A673 (cell line): Measurements from ENCODE around the gene RNF220. TPM values are rescaled to one million over a fixed set of nuclear protein-coding genes. Genes with fewer than 3 reads are reported as not detected.

Experiments used
- BruUV-seq: library from RNA; stranded (reverse); fragments of 400-500 nt; replicated peaks from 2 replicates; lab custom pipeline; 2021; lab: Mats Ljungman, UMichigan
- CTCF ChIA-PET: fragments of 300-600 bp; sonication (Branson Sonifier 250); formaldehyde crosslinking; loops from one replicate; lab custom pipeline; 2022; ENCODE audit warnings: antibody characterized with exemption; lab: Charles Lee
- POLR2A ChIA-PET: fragments of 300-600 bp; sonication (Branson Sonifier 250); formaldehyde crosslinking; loops from one replicate; lab custom pipeline; 2022; ENCODE audit warnings: antibody characterized with exemption; ENCODE audit not compliant: low non-redundant PET; lab: Charles Lee
- DNase-seq: peaks from one replicate; pipeline ENCODE4 v3.0.0-alpha.2; 2015; ENCODE audit warnings: low spot score
- H3K27ac ChIP-seq: fragments of 200-600 bp; sonication (generic); 2 replicates; pipeline ENCODE4 v1.5.1; 2016; ENCODE audit warnings: mixed run types, low read depth, mild to moderate bottlenecking, mixed read lengths, antibody characterized with exemption, low read length; ENCODE audit not compliant: poor library complexity, severe bottlenecking
- H3K27me3 ChIP-seq: fragments of 200-600 bp; sonication (generic); replicated peaks from 2 replicates; pipeline ENCODE4 v1.6.1; 2017; ENCODE audit warnings: mixed run types, low read depth, mild to moderate bottlenecking, mixed read lengths, antibody characterized with exemption, low read length; ENCODE audit not compliant: insufficient read depth, poor library complexity
- H3K36me3 ChIP-seq: fragments of 200-600 bp; sonication (generic); 2 replicates; pipeline ENCODE4 v1.6.1; 2016; ENCODE audit warnings: mixed run types, mild to moderate bottlenecking, mixed read lengths, antibody characterized with exemption, low read length; ENCODE audit not compliant: insufficient read depth, poor library complexity, severe bottlenecking
- H3K4me1 ChIP-seq: fragments of 200-600 bp; sonication (generic); 2 replicates; pipeline ENCODE4 v1.6.1; 2017; ENCODE audit warnings: mixed run types, mild to moderate bottlenecking, mixed read lengths, antibody characterized with exemption, low read length; ENCODE audit not compliant: insufficient read depth, poor library complexity, severe bottlenecking
- H3K4me3 ChIP-seq: fragments of 200-600 bp; sonication (generic); 2 replicates; pipeline ENCODE4 v1.5.1; 2016; ENCODE audit warnings: low read depth, mixed run types, mild to moderate bottlenecking, mixed read lengths, low read length; ENCODE audit not compliant: poor library complexity, severe bottlenecking
- H3K9me3 ChIP-seq: fragments of 200-600 bp; sonication (generic); 2 replicates; pipeline ENCODE4 v1.6.1; 2016; ENCODE audit warnings: mixed run types, low read depth, mild to moderate bottlenecking, mixed read lengths, antibody characterized with exemption, low read length; ENCODE audit not compliant: poor library complexity, severe bottlenecking
- EZH2 ChIP-seq: fragments of 200-600 bp; sonication (generic); IDR thresholded peaks from 2 replicates; pipeline ENCODE4 v1.6.1; 2017; ENCODE audit warnings: borderline replicate concordance, low read depth, mild to moderate bottlenecking, mixed read lengths, antibody characterized with exemption, low read length; ENCODE audit not compliant: poor library complexity, severe bottlenecking
- intact Hi-C: fragments of 100-400 bp; cut with micrococcal nuclease; formaldehyde crosslinking; loops from one replicate; pipeline ENCODE4 v1.10.0; 2022; ENCODE audit not compliant: unreplicated experiment
- total RNA-seq: library from RNA; stranded (reverse); gene quantifications from 2 replicates; pipeline ENCODE4 v1.2.3, GENCODE V29; 2021
- TF ChIP-seq, protein P1 (sequence below): fragments of 300-800, 200-600 bp; sonication (generic); conservative IDR thresholded peaks from 2 replicates; pipeline ENCODE4 v1.5.1; 2017; ENCODE audit warnings: low read depth, mild to moderate bottlenecking, antibody characterized with exemption, low read length, moderate library complexity, mixed read lengths

RNF220 gene
- total RNA-seq, 1 experiment from 2014 or later, result 80.6 TPM

DNA sequence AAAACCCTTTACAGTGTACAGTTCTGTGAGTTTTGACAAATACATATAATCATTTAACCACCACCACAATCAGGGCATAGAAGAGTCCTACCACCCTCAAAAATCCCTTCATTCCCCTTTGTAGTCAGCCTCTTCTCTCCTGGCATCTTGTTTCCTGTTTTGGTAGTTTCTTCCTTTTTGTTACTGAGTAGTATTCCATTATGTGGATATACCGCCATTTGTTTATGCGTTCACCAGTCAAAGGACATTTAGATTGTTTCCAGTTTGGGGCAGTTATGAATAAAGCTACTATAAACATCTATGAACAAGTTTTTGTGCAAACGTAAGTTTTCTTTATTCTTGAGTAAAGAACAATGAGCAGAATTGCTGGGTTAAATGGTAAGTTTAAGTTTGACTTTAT lies 49.6 kb downstream of the RNF220 start:
- Histone ChIP-seq H3K4me1 (no peaks in the 10 kb centered on the region), H3K4me3 (no peak overlapping the region), H3K27me3 (no peaks in the 10 kb centered on the region), H3K36me3 (no peaks in the 10 kb centered on the region), H3K27ac (no peak overlapping the region), H3K9me3 (no peaks in the 10 kb centered on the region)
- no TSS peak for BruUV-seq
- TF ChIP-seq, protein P1, sequence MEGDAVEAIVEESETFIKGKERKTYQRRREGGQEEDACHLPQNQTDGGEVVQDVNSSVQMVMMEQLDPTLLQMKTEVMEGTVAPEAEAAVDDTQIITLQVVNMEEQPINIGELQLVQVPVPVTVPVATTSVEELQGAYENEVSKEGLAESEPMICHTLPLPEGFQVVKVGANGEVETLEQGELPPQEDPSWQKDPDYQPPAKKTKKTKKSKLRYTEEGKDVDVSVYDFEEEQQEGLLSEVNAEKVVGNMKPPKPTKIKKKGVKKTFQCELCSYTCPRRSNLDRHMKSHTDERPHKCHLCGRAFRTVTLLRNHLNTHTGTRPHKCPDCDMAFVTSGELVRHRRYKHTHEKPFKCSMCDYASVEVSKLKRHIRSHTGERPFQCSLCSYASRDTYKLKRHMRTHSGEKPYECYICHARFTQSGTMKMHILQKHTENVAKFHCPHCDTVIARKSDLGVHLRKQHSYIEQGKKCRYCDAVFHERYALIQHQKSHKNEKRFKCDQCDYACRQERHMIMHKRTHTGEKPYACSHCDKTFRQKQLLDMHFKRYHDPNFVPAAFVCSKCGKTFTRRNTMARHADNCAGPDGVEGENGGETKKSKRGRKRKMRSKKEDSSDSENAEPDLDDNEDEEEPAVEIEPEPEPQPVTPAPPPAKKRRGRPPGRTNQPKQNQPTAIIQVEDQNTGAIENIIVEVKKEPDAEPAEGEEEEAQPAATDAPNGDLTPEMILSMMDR, result no peak
- TF ChIP-seq EZH2, result no peak
- no peak for DNase-seq
- ChIA-PET CTCF (no interaction called here), POLR2A (no interaction called here)
- intact Hi-C loops, result no loop called here

DNA sequence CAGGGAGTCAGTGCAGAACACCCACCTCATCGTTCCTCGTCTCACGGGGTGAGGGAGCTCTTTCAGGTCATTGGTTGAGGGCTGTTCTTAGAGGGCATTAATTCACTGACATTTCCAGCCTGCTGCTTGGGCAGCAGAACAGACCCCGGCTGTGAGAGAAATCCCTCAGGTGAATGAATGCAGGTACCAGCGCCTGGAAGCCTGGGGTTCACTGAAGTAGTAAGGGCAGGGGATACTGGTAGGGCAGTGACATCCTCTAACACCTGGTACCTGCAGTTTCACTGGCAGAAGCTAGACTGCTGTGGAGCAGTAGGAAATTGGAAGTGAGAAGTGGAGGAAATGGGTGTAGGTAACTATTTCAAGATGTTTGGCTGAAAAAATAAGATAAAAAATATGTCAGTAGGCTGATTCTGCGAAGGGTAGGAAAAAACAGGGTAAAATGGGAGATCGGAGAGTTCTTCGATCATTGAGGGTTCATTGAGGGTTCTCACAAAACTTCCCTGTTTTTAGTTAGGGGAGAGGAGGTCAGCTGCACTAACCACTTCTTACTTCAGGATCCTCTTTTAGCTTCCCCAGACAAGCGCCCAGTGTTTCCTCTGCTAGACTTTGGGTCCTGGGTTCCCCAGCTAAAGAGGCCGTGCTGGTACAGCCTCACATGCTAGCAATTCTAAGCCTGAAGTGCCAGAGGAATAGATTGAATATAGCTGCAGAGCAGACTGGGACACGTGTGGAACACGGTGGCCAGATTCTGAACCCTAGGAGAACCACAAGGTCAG lies 55.2 kb downstream of the RNF220 start:
- no peak overlapping the region for H3K27ac ChIP-seq
- ChIA-PET CTCF (no interaction called here), POLR2A (no interaction called here)
- DNase-seq, result no peak
- intact Hi-C loops, result no loop called here
- no peak overlapping the region for H3K4me3 ChIP-seq
- TF ChIP-seq, protein P1, result no peak
- TF ChIP-seq EZH2, result no peak
- BruUV-seq, result no TSS peak
- no peaks in the 10 kb centered on the region for H3K4me1 ChIP-seq
- H3K9me3 ChIP-seq, result no peaks in the 10 kb centered on the region
- H3K27me3 ChIP-seq, result no peaks in the 10 kb centered on the region
- H3K36me3 ChIP-seq, result no peaks in the 10 kb centered on the region

DNA sequence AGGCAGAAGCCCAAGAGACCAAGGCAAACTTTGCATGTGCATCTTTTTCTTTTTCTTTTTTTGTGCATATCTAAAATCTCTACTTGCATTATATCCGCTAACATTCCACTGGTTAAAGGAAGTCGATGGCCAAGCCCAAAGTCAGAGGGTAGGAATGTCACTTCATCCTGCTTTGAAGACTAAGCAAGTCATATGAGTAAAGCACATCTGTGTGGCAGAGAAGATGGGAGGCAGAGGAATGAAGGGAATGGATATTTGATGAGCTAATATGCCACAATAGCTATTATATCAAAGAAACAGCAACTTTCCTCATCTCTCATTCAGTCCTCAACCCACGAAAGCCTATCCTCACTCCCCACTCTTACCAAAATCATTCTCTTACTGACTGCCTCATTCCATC lies 59.3 kb downstream of the RNF220 start:
- no TSS peak for BruUV-seq
- no peaks in the 10 kb centered on the region for H3K4me1 ChIP-seq
- no peak for DNase-seq
- no peak overlapping the region for H3K27ac ChIP-seq
- ChIA-PET POLR2A (no interaction called here), CTCF (no interaction called here)
- H3K9me3 ChIP-seq, result no peaks in the 10 kb centered on the region
- H3K36me3 ChIP-seq, result no peaks in the 10 kb centered on the region
- intact Hi-C loops, result no loop called here
- no peaks in the 10 kb centered on the region for H3K27me3 ChIP-seq
- TF ChIP-seq, protein P1, result no peak
- TF ChIP-seq EZH2, result no peak
- no peak overlapping the region for H3K4me3 ChIP-seq
